HTERT RPE-1 (cell line): ENCODE measurements around the gene TXNL4B.

Experiments
- in situ Hi-C: fragments of 300-500 bp; cut with MboI; formaldehyde crosslinking; loops from 4 replicates; pipeline ENCODE4 v1.14.3; 2020; ENCODE audit warnings: low sequenced_read_pairs

Gene TXNL4B

GRCh38 chr16:72042157-72042660, 51.2 kb downstream of the TXNL4B start:
- in situ Hi-C loops = no loop called here

GRCh38 chr16:72036098-72036497, 57.3 kb downstream of the TXNL4B start:
- in situ Hi-C loops = no loop called here
